ENCODE measurements around the gene IPCEF1. TPM values are rescaled to one million over a fixed set of nuclear protein-coding genes. Genes with fewer than 3 reads are reported as not detected.

IPCEF1 gene
- total and polyA plus RNA-seq, 3 experiments from 2014 or later = 17.7 to 57.8 (median 19.2) TPM

DNA sequence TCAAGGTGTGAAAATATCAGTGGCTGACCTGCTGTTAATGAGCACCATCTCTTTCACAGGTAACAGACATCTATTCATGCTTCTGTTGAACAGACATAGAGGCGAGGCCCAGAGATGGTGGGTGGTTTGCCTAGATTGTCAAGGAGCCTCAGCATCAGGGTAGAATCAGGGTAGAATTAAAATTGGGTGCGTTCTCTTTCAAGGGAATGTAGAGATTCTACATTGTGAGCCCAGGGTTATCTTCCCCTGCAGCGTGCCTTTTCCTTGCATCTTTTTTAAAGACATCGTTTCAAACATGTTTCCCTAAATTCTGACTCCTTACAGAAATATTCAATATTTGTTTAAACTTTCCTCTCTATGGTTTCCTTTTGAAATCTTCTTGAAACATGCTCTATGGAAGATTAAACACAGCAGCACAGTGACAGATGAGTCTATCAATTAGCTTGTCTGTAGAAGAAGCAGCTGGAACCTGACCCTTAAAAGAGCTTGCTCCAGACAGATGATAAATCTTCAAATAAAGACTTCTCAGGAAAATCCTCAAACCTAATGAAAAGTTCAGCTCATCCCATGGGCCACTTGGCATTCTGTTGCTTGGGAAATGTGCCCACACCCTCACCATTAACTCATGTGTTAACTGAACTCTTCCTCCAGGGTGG lies 119.8 kb downstream of the IPCEF1 start:
- Mint-ChIP-seq H3K27ac (peak overlapping the region in 6 of 8 donors; percentile 2 to 79 (median 22)), H3K4me1 (peaks cover 78 to 94% (median 89%) of the 10 kb centered on the region in 3 donors), H3K36me3 (peaks cover 4 to 33% (median 10%) of the 10 kb centered on the region in 3 donors), H3K27me3 (no peaks in the 10 kb centered on the region), H3K4me3 (peak overlapping the region in 2 of 7 donors; percentile 33 to 47), H3K9me3 (no peaks in the 10 kb centered on the region)
- Histone ChIP-seq H3K27ac (ENCODE audit: low read depth, low read length) (no peak overlapping the region), H3K9me3 (ENCODE audit: low read length) (no peaks in the 10 kb centered on the region), H3K4me3 (ENCODE audit: low read length) (no peak overlapping the region), H3K27me3 (ENCODE audit: insufficient read depth, low read length, poor library complexity, severe bottlenecking) (no peaks in the 10 kb centered on the region), H3K36me3 (ENCODE audit: insufficient read depth, low read length) (no peaks in the 10 kb centered on the region), H3K4me1 (ENCODE audit: insufficient read depth, low read length) (peaks cover 83% of the 10 kb centered on the region)
- no peak for DNase-seq
- ChIA-PET POLR2A (interaction anchor here (1.6 kb wide), 1 partner anchor 10 kb away, joined by 10 read pairs; no protein-coding TSS in a partner anchor), CTCF (interaction anchor here (1.3 to 2.1 kb wide), 2 partner anchors 11 to 40 kb away, joined by 5 to 7 read pairs; no protein-coding TSS in a partner anchor)

DNA sequence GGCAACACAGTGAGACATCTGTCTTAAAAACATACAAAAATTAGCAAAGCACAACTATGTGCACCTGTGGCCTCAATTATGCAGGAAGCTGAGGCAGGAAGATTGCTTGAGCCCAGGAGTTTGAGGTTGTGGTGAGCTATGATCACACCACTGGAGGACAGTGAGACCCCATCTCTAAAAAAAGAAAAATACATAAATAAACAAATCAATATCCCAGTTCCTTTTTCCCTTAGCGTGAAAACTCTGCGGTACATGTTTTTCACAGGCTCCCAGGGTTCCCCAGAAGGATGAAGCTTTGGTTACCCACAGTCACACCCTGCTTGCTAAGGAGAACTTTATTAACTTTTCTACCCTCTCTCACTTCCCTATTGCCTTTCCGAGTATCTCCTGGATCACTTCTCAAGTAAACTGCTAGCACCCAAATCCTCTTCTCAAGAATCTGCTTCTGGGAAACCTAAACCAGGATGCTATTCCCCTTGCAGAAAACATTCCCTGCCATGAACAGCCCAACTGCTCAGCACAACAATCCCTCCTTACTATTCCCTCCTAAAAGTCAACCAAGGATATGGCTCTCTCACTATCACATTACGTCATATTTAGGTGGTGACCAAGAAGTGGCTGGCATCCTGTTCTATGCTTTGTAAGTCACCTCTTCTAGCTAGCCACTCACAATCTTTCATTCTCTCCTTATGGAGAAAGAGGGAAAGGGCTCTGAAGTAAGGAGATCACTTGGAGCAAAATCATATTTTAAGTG lies 122.4 kb downstream of the IPCEF1 start:
- H3K27me3 Mint-ChIP-seq = no peaks in the 10 kb centered on the region
- Histone ChIP-seq H3K27ac (ENCODE audit: low read depth, low read length) (no peak overlapping the region), H3K36me3 (ENCODE audit: insufficient read depth, low read length) (no peaks in the 10 kb centered on the region), H3K27me3 (ENCODE audit: insufficient read depth, low read length, poor library complexity, severe bottlenecking) (no peaks in the 10 kb centered on the region), H3K4me3 (ENCODE audit: low read length) (peak overlapping the region; percentile 6), H3K9me3 (ENCODE audit: low read length) (no peaks in the 10 kb centered on the region), H3K4me1 (ENCODE audit: insufficient read depth, low read length) (peaks cover 80% of the 10 kb centered on the region)
- H3K4me3 Mint-ChIP-seq = peak overlapping the region; percentile 7 to 81 (median 62)
- H3K4me1 Mint-ChIP-seq = peaks cover 79 to 93% (median 87%) of the 10 kb centered on the region in 3 donors
- CTCF ChIA-PET = interaction anchor here (1.0 to 3.6 kb wide), 2 partner anchors 41 to 43 kb away, joined by 3 to 19 read pairs; no protein-coding TSS in a partner anchor
- no peaks in the 10 kb centered on the region for H3K9me3 Mint-ChIP-seq
- POLR2A ChIA-PET = interaction anchor here (0.5 to 0.6 kb wide), 2 partner anchors 10 to 657 kb away, joined by 3 to 4 read pairs; no protein-coding TSS in a partner anchor
- no peak for DNase-seq
- H3K36me3 Mint-ChIP-seq = peaks cover 0 to 26% (median 7%) of the 10 kb centered on the region in 3 donors
- H3K27ac Mint-ChIP-seq = peak overlapping the region; percentile 69 to 97 (median 88)

DNA sequence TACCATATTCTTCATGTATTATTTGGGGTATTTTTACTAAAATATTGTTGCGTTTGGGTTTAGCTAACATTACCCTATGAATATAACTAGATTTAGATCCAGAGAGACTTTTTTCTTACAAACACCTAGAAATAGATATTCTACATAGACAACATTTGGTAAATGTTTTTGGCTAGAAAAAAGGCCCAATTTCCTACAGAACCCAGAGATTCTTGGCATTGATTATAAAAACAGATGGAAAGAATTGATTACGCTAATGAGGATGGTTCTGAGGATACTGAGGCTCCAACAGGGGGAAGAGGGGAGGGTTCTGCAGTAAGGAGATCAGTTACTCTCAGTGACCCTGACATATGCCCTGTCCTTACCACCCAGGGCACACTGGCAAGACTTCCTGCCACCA lies 123.2 kb downstream of the IPCEF1 start:
- no peak overlapping the region for H3K27ac ChIP-seq (ENCODE audit: low read depth, low read length)
- POLR2A ChIA-PET = interaction anchor here (1.1 to 1.8 kb wide), 2 partner anchors 14 to 15 kb away, joined by 3 to 7 read pairs; no protein-coding TSS in a partner anchor
- no peaks in the 10 kb centered on the region for H3K9me3 Mint-ChIP-seq
- H3K27ac Mint-ChIP-seq = peak overlapping the region; percentile 69 to 97 (median 88)
- no peak for DNase-seq
- peaks cover 0 to 30% (median 9%) of the 10 kb centered on the region in 3 donors for H3K36me3 Mint-ChIP-seq
- H3K4me3 ChIP-seq (ENCODE audit: low read length) = peak overlapping the region; percentile 6
- H3K27me3 ChIP-seq (ENCODE audit: insufficient read depth, low read length, poor library complexity, severe bottlenecking) = no peaks in the 10 kb centered on the region
- H3K9me3 ChIP-seq (ENCODE audit: low read length) = no peaks in the 10 kb centered on the region
- peaks cover 79 to 92% (median 86%) of the 10 kb centered on the region in 3 donors for H3K4me1 Mint-ChIP-seq
- H3K4me1 ChIP-seq (ENCODE audit: insufficient read depth, low read length) = peaks cover 87% of the 10 kb centered on the region
- CTCF ChIA-PET = interaction anchor here (1.5 to 4.5 kb wide), 4 partner anchors 8 to 75 kb away, joined by 4 to 19 read pairs (median 13); no protein-coding TSS in a partner anchor
- H3K27me3 Mint-ChIP-seq = no peaks in the 10 kb centered on the region
- no peaks in the 10 kb centered on the region for H3K36me3 ChIP-seq (ENCODE audit: insufficient read depth, low read length)
- peak overlapping the region in 6 of 7 donors; percentile 23 to 81 (median 51) for H3K4me3 Mint-ChIP-seq

DNA sequence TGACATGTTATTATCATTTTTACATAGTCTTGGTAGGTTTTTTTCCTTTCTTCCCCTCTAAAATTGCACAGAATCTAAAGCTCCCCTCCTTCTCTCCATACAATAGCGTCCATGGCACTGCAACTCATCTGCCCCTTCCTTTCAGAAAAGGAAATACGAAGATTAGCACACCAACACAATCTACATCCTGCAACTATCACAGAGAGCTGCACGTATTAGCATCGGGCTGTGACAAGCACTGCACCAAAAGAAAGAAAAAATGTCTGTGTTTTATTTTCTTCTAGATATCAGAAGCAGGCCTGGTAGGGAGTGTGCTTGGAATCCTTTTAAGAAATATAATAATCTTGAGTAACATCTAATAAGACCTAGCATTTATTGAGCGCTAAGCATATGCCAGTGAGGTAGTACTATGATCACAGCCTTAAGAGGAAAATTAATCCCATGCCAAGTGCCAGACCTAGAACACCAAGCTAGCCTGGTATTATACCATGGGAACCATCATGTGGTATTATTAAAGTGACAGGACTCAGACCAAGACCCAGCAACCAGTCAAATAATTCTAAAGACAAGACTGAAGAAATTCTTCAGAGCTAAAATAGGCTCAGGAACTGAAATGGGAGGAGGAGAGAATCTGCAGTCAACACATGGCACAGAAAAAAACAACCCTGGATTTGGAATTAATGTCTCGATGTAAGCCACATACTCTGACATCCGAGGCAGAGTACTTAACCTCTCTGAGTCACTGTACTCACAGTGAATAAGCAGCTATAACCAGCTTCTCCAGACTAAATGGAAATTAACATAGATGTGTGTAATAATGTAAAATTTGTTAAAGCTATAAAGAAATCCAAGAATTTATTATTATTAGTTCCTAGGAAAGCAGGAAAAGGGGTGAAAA lies 124.3 kb downstream of the IPCEF1 start:
- Histone ChIP-seq H3K4me3 (ENCODE audit: low read length) (peak overlapping the region; percentile 16), H3K27me3 (ENCODE audit: insufficient read depth, low read length, poor library complexity, severe bottlenecking) (no peaks in the 10 kb centered on the region), H3K36me3 (ENCODE audit: insufficient read depth, low read length) (no peaks in the 10 kb centered on the region), H3K4me1 (ENCODE audit: insufficient read depth, low read length) (peaks cover 80% of the 10 kb centered on the region), H3K27ac (ENCODE audit: low read depth, low read length) (peak overlapping the region; percentile 32), H3K9me3 (ENCODE audit: low read length) (no peaks in the 10 kb centered on the region)
- Mint-ChIP-seq H3K27ac (peak overlapping the region; percentile 58 to 96 (median 89)), H3K4me1 (peaks cover 80 to 90% (median 87%) of the 10 kb centered on the region in 3 donors), H3K9me3 (no peaks in the 10 kb centered on the region), H3K27me3 (no peaks in the 10 kb centered on the region), H3K4me3 (peak overlapping the region; percentile 69 to 84 (median 73)), H3K36me3 (peaks cover 0 to 32% (median 13%) of the 10 kb centered on the region in 3 donors)
- DNase-seq = no peak
- ChIA-PET POLR2A (interaction anchor here (0.7 to 1.8 kb wide), 5 partner anchors 10 to 407 kb away, joined by 3 to 7 read pairs (median 3); no protein-coding TSS in a partner anchor), CTCF (interaction anchor here (1.0 to 4.5 kb wide), 5 partner anchors 9 to 74 kb away, joined by 4 to 19 read pairs (median 8); no protein-coding TSS in a partner anchor)

DNA sequence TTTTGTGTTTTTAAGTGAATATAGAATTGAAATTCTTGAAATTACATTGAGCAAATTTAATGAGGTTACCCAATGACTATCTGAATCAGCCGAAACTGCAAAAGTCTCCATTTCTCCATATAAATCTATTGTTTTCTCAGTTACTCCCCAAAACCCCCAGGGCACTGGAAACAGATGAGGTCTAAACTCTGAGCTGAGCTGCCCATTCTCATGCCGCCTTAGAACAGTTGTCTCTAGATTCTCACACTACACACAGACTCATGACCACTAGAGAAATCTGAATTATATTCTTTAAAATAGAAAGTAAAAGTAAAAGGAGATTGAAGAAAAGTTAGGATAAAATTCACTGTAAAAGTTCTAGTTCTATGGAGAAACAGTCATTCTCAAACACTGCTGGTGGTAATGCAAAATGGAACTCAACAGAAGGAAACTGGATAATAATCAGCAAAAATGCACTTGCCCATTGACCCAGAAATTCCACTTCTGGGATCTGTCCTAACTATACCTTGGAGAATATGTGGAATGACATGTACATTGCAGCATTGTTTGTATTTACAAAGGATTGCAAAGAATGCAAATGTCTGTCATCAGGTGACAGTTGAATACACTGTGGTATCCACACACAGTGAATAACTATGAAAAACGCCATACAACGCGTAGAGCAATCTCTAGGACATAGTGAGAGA lies 125.5 kb downstream of the IPCEF1 start:
- Mint-ChIP-seq H3K27me3 (no peaks in the 10 kb centered on the region), H3K4me1 (peaks cover 77 to 86% (median 82%) of the 10 kb centered on the region in 3 donors), H3K27ac (peak overlapping the region; percentile 25 to 96 (median 89)), H3K4me3 (peak overlapping the region; percentile 69 to 84 (median 73)), H3K36me3 (peaks cover 0 to 31% (median 15%) of the 10 kb centered on the region in 3 donors), H3K9me3 (no peaks in the 10 kb centered on the region)
- H3K27ac ChIP-seq (ENCODE audit: low read depth, low read length) = no peak overlapping the region
- no peak for DNase-seq
- H3K27me3 ChIP-seq (ENCODE audit: insufficient read depth, low read length, poor library complexity, severe bottlenecking) = no peaks in the 10 kb centered on the region
- POLR2A ChIA-PET = interaction anchor here (1.6 kb wide), 1 partner anchor 13 kb away, joined by 8 read pairs; no protein-coding TSS in a partner anchor
- H3K36me3 ChIP-seq (ENCODE audit: insufficient read depth, low read length) = no peaks in the 10 kb centered on the region
- H3K4me1 ChIP-seq (ENCODE audit: insufficient read depth, low read length) = peaks cover 75% of the 10 kb centered on the region
- H3K4me3 ChIP-seq (ENCODE audit: low read length) = peak overlapping the region; percentile 16
- CTCF ChIA-PET = interaction anchor here (1.2 to 4.5 kb wide), 3 partner anchors 10 to 43 kb away, joined by 3 to 18 read pairs (median 3); no protein-coding TSS in a partner anchor
- no peaks in the 10 kb centered on the region for H3K9me3 ChIP-seq (ENCODE audit: low read length)

DNA sequence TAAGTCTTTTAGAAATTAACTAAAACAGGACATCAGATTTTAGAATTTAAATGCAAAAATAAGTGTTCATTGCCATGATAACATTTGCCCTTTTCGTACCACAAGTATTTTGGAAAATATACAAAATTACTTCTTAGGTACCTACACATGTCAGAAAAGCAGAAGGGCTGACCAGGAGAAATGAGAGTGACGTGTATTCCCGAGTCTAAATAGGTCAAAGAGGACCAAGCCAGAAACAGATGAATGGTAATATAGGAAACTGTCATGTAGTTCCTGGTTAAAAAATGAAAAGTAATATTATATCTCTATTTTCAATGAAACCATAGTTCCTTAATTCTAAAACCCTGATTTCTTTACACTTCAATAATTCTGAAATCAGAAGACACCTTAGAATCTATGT lies 126.2 kb downstream of the IPCEF1 start:
- peak overlapping the region; percentile 15 for H3K27ac ChIP-seq (ENCODE audit: low read depth, low read length)

More for the DNA sequence above, 126.2 kb downstream of the IPCEF1 start:
- H3K27me3 ChIP-seq (ENCODE audit: insufficient read depth, low read length, poor library complexity, severe bottlenecking) = no peaks in the 10 kb centered on the region
- ChIA-PET CTCF (interaction anchor here (1.2 to 4.5 kb wide), 3 partner anchors 11 to 44 kb away, joined by 3 to 18 read pairs (median 3); no protein-coding TSS in a partner anchor), POLR2A (interaction anchor here (1.4 to 1.6 kb wide), 2 partner anchors 14 to 16 kb away, joined by 3 to 8 read pairs; no protein-coding TSS in a partner anchor)
- peaks cover 75% of the 10 kb centered on the region for H3K4me1 ChIP-seq (ENCODE audit: insufficient read depth, low read length)
- peaks cover 78 to 86% (median 82%) of the 10 kb centered on the region in 3 donors for H3K4me1 Mint-ChIP-seq
- H3K27ac Mint-ChIP-seq = peak overlapping the region; percentile 76 to 97 (median 92)
- H3K4me3 ChIP-seq (ENCODE audit: low read length) = peak overlapping the region; percentile 19
- no peaks in the 10 kb centered on the region for H3K27me3 Mint-ChIP-seq
- peaks cover 0 to 32% (median 19%) of the 10 kb centered on the region in 3 donors for H3K36me3 Mint-ChIP-seq
- H3K4me3 Mint-ChIP-seq = peak overlapping the region; percentile 82 to 89 (median 84)
- H3K9me3 Mint-ChIP-seq = no peaks in the 10 kb centered on the region
- no peaks in the 10 kb centered on the region for H3K36me3 ChIP-seq (ENCODE audit: insufficient read depth, low read length)
- H3K9me3 ChIP-seq (ENCODE audit: low read length) = no peaks in the 10 kb centered on the region
- DNase-seq = no peak
